Activated CD4-positive, alpha-beta T cell treated with anti-CD3 and anti-CD28 coated beads for 48 hours (primary cell): ENCODE measurements around the gene SAP130.

Experiments
- DNase-seq: peaks from one replicate; pipeline ENCODE4 v3.0.0-alpha.2; 2020

SAP130 gene

DNA sequence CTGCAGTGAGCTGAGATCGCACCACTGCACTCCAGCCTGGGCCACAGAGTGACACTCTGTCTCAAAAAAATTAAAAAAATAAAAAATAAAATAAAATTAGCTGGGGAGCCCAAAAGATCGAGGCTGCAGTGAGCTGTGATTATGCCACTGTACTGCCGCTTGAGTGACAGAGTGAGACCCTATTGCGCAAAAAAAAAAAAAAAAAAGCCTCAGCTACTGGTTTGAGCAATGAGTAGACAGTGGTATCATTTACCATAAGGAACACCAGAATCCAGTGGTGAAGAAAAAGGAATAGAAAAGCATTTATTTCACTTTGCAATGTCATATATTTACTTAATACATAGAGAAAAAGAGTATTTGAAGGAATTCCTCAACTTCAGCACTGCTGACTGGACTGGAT is 3.0 kb downstream of the SAP130 start:
- DNase-seq: no peak

DNA sequence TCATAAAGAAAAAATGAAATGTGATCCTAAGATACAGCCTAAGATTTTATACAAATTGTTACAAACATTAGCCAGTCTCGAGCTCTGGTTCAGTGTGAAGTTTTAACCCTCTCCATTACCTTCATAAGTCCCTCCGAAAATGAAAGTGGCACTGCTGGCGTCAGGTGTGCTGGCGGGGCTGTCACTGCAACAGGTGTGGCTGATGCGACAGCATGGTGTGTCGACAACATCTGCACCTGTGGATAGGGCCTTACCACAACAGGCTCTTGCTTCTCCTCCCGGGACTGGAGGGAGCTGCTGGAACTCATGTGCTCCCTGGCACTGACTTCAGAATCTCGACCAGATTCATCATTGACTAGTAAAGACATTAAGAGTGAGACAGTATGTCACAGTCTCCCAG is 10.3 kb downstream of the SAP130 start:
- DNase-seq: no peak

GRCh38 chr2:128016620-128017019 is 11.2 kb downstream of the SAP130 start:
- no peak for DNase-seq

- no peak for DNase-seq
These were observed 15.2 kb downstream of the SAP130 start for GRCh38 chr2:128012698-128013097.

- DNase-seq: no peak
These were observed 19.7 kb downstream of the SAP130 start for GRCh38 chr2:128008074-128008672.

DNA sequence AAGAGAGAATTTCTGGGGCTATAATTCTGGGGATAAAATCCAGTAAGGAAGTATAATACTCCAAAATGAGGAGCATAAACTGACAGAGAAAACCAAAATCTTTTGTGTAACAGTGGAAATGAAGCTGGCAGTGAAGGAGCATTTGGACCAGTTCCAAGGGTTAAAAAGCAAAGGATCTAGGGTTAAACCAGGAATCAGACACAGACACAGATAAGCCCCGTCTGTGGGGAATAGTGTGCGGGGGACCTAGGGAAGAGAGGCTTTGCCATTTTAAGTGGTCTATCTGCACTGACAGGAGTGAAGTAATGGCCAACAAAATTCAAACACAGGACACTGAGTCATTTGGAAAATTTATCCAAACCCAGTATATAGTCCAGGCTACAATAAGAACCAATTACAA is 23.4 kb downstream of the SAP130 start:
- no peak for DNase-seq

DNA sequence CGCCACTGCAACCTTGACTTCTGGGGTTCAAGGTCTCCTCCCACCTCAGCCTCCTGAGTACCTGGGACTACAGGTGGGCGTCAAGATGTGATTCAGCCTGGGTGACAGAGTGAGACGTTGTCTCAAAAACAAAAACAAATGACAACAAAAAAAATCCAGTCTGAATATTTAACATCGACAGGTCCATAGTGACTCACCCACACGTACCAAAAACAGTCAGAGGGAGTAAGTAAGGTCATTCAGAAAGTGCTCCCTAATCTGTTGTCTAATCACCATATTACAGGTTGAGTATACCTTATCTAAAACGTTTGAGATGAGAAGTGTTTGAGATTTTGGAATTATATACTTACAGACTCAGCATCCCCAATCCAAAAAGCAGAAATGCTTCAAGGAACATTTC is 24.4 kb downstream of the SAP130 start:
- DNase-seq: peak; percentile 19

DNA sequence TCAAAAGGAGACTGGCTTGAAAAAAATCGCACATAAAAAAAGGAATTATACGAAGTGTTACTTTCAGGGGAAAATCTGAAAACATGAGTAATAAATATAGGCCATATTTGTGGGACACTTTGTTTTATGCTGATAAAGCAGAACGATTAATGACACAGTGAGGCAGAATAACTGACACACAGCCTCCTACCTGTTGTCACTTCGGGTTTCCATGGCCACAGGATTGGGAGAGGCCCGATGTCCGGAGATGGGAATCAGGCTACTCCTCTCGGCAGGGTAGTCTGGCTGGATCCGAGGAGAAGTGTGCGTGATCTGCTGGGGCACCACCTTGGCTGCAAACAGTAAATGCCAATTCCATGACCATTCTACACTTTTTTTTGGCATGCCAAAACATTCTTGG is 31.7 kb downstream of the SAP130 start:
- DNase-seq: no peak

- DNase-seq: no peak
These were observed 32.1 kb downstream of the SAP130 start for GRCh38 chr2:127995725-127996124.

DNA sequence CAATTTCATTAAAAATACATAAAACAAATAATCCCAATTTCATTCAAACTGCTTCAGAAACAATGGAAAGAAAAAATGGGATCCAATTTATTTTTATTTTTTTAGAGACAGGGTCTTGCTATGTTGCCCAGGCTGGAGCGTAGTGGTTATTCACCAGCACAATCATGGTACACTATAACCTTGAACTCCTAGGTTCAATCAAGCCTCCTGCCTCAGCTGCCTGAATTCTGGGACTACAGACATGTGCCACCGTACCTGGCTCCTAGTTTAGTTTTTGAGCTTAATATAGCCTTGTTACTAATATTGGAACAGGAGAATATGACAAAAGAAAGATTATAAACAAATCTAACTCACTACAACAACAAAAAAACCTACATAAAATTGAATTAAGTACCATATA is 34.2 kb downstream of the SAP130 start:
- no peak for DNase-seq

DNA sequence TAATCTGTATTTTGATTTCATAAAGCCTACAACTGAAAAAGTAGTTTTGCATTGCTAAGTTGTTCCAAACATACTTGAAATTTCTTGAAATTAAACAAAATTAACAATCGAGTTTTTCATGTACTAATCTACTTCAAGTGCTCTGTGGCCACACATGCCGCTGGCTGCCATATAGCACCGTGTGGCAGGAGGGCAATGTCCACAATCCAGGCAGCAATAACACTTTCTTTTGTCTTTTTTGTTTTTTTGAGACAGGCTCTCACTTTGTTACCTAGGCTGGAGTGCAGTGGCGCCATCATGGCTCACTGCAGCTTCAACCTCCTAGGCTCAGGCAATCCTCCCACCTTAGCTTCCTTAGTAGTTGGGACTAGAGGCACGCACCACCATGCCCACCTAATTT is 36.1 kb downstream of the SAP130 start:
- no peak for DNase-seq

DNA sequence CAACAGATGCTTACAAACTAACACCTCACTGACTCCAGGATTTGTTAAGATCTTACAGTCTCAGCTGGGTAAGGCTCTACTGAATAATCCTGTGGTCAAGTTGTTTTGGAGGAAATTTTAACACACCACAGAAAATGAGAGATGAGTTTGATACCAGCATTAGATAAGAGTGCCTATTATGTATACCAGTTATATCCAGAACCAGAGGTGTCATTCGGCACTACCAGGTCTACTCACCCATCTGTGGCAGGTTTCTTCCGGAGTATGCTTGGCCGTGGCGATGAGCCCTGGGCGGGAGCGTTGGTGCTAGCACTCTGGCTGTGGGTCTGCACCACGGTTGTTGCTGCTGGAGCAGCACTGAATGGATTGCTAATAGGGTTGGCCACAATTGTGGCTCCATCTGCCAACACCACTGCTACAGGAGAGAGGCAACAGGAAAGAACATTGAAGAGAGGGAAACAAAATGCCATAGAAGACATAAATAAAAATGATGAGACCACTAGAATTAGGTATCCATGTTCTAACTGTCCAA is 41.2 kb downstream of the SAP130 start:
- no peak for DNase-seq

DNA sequence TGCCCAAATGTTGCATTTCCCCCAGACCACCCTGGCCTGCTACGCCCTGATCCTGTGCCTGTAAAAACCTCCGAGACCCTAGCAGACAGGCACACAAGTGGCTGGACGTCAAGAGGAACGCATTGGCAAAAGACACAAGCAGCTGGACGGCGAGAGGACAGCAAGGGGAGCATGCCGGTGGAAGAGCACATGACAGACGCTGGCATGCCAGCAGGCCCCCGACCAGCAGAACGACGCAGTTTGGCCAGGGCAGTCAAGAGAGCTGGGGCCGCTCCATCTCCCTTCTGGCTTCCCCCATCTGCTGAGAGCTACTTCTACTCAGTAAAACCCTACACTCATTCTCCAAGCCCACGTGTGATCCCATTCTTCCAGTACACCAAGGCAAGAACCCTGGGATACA is 42.1 kb downstream of the SAP130 start:
- no peak for DNase-seq

GRCh38 chr2:127985026-127985734 is 42.7 kb downstream of the SAP130 start:
- no peak for DNase-seq

- DNase-seq: no peak
These were observed 43.3 kb downstream of the SAP130 start for GRCh38 chr2:127984551-127984950.

GRCh38 chr2:127969446-127969845 is 58.4 kb downstream of the SAP130 start:
- DNase-seq: no peak

- DNase-seq: no peak
These were observed 59.1 kb downstream of the SAP130 start for GRCh38 chr2:127968610-127969339.

DNA sequence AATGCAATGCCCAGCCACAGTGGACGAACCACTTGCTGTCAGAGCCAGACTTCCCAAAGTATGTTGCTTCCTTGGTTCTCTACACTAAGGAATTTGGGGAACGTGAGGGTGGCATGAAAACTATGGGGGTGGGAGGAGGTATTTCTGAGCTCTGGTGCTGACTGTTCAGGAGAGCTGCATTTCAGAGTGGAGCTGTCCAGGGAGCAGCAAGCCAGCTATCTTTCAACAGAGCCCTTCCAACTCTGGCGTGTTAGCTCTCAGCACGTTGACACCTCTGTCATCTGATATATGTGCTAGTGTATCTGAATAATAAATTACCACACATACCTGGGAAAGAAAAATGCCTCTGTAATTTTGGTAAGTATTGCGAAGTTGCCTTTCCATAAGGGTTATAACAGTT is 66.1 kb downstream of the SAP130 start:
- DNase-seq: no peak

- no peak for DNase-seq
These were observed 70.6 kb downstream of the SAP130 start for GRCh38 chr2:127957240-127957639.

DNA sequence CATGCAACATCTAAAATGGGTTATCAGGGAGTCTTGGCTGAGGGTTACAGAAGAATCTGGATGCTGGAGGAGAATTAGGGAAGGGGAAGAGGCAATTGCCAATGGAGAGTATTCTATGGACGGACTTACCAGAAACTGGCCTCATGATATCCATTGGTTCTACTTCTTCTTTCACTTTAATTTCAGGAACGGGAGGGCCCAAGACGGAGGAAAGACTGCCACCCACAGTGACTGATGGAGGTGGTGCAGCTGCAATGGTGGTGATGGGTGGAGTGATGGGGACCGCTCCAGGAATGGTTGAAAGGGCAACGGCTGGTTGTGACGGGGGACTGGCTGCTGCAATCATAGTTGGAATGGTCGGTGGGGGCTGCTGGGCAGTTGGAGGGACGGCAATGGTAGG is 73.0 kb downstream of the SAP130 start:
- DNase-seq: no peak

GRCh38 chr2:127953849-127954248 is 74.0 kb downstream of the SAP130 start:
- no peak for DNase-seq

- DNase-seq: no peak
These were observed 74.6 kb downstream of the SAP130 start for GRCh38 chr2:127953128-127953718.

DNA sequence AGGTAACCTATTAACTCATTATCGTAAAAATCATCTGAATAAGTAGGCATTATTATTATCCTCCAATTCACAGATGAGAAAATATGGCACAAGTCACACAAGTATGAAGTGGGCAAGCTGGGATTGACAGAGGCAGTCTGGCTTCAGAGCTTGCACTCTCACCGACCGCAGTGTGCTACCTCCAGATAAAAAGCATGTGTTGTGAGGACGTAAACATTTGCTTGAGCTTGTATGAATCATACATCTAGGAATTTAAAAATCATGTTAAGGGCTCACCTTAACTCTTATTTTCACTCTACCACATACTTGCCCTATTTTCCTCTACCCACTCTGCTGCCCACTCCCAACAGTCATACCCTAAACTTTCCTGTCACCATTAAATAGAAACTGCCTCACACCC is 76.8 kb downstream of the SAP130 start:
- no peak for DNase-seq

DNA sequence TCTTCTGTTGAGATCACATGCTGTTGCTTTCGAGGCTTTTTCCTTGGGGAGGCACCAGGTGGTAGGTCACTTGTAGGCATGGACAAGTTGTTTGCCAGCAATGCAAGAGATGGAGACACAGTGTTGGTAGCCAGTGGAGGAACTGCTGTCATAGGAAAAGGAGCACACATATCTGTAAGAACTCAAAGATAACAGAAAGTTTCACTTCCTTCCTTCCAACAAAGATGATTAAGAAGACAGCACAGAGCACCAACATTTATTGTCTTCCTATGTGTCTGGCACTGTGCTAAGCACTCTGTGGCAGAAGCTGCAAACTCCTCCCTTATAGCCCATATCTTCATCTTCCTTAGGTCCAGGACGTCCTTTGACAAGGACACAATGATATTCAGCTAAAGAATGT is 77.6 kb downstream of the SAP130 start:
- no peak for DNase-seq
